ENCODE measurements around the gene KRTAP2-4.
"Not testable (repeated sequence)": the region's sequence is repeated elsewhere in the genome, so short reads cannot be mapped to it uniquely, and the experiment has no call there.

KRTAP2-4 gene

DNA sequence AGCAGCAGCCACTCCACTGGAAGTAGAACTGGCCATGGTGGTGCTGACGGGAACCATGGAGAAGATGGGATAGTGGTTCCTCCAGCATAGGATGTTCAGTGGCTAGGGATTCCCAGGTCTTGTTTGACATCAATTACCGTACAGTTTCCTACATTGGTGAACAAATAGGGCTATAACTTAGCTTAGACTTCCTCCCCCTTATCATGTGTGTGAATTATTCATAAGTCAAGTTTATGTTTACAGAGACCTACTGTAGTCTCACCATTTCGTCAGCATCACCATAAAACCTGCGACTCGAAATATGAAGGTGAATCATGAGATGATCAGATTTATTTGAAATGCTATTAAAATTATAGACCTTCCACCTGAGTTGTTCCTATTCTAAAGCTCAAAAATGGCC is 6.9 kb downstream of the KRTAP2-4 start:
- Histone ChIP-seq H3K4me3 (ENCODE audit: low read depth in 1 of 5, low read length in 5 of 5) (no peak overlapping the region), H3K27ac (ENCODE audit: low read depth, low read length) (no peak overlapping the region), H3K36me3 (ENCODE audit: control insufficient read depth in 5 of 5, insufficient read depth in 5 of 5, low read length in 5 of 5) (no peaks in the 10 kb centered on the region), H3K4me1 (ENCODE audit: control insufficient read depth in 5 of 5, insufficient read depth in 5 of 5, low read length in 5 of 5) (no peaks in the 10 kb centered on the region), H3K9ac (ENCODE audit: low read length in 5 of 5) (no peak overlapping the region), H3K27me3 (ENCODE audit: control insufficient read depth in 5 of 5, insufficient read depth in 4 of 5, low read length in 5 of 5) (peaks cover 0 to 7% (median 4%) of the 10 kb centered on the region in 5 donors), H3K9me3 (ENCODE audit: control insufficient read depth in 5 of 5, low read length in 5 of 5) (peaks cover 0 to 4% (median 3%) of the 10 kb centered on the region in 5 donors)

DNA sequence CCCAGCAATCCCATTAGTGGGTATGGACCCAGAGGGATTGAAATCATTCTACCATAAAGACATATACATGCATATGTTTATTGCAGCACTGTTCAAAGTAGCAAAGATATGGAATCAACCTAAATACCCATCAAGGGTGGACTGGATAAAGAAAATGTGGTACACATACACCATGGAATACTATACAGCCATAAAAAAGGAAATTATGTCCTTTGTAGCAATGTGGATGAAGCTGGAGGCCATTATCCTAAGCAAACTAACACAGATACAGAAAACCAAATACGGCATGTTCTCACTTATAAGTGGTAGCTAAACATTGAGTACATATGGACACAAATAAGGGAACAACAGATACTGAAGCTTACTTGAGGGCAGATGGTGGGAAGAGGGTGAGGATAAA is 8.1 kb downstream of the KRTAP2-4 start:
- no peaks in the 10 kb centered on the region for H3K4me1 ChIP-seq (ENCODE audit: control insufficient read depth in 5 of 5, insufficient read depth in 5 of 5, low read length in 5 of 5)
- peaks cover 0 to 4% (median 3%) of the 10 kb centered on the region in 5 donors for H3K9me3 ChIP-seq (ENCODE audit: control insufficient read depth in 5 of 5, low read length in 5 of 5)
- H3K4me3 ChIP-seq (ENCODE audit: low read depth in 1 of 5, low read length in 5 of 5) = no peak overlapping the region
- no peaks in the 10 kb centered on the region for H3K36me3 ChIP-seq (ENCODE audit: control insufficient read depth in 5 of 5, insufficient read depth in 5 of 5, low read length in 5 of 5)
- H3K27ac ChIP-seq (ENCODE audit: low read depth, low read length) = no peak overlapping the region
- no peak overlapping the region for H3K9ac ChIP-seq (ENCODE audit: low read length in 5 of 5)
- H3K27me3 ChIP-seq (ENCODE audit: control insufficient read depth in 5 of 5, insufficient read depth in 4 of 5, low read length in 5 of 5) = peaks cover 0 to 7% (median 4%) of the 10 kb centered on the region in 5 donors

DNA sequence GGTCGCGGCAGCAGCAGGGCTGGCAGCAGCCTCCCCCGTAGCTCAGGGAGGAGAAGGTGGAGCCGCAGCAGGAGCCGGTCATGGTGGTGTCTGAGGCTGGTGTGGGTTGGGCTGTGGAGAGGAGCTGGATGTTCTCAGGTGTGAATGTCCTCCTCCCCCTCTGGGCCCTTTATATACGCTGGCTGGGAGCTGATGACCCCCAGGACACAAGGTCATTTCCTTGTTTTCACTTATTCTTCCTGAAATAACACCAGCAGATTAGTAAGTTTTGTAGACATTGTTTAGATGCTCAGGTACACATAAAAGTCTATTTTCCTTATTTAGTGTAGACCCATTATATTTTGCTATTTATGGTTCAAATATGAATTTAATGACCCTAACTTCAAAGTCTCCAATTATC is 10.5 kb downstream of the KRTAP2-4 start, which contains the start of gene KRTAP2-2:
Gene KRTAP2-2 (minus strand): TSS at position 101 of the 400 bp plus-strand sequence. CDS start 19 bp downstream, at position 82.
- not testable (repeated sequence) for H3K27ac ChIP-seq (ENCODE audit: low read depth, low read length); H3K36me3 ChIP-seq (ENCODE audit: control insufficient read depth in 5 of 5, insufficient read depth in 5 of 5, low read length in 5 of 5); H3K4me3 ChIP-seq (ENCODE audit: low read depth in 1 of 5, low read length in 5 of 5); H3K9ac ChIP-seq (ENCODE audit: low read length in 5 of 5); H3K27me3 ChIP-seq (ENCODE audit: control insufficient read depth in 5 of 5, insufficient read depth in 4 of 5, low read length in 5 of 5); H3K4me1 ChIP-seq (ENCODE audit: control insufficient read depth in 5 of 5, insufficient read depth in 5 of 5, low read length in 5 of 5); H3K9me3 ChIP-seq (ENCODE audit: control insufficient read depth in 5 of 5, low read length in 5 of 5)

DNA sequence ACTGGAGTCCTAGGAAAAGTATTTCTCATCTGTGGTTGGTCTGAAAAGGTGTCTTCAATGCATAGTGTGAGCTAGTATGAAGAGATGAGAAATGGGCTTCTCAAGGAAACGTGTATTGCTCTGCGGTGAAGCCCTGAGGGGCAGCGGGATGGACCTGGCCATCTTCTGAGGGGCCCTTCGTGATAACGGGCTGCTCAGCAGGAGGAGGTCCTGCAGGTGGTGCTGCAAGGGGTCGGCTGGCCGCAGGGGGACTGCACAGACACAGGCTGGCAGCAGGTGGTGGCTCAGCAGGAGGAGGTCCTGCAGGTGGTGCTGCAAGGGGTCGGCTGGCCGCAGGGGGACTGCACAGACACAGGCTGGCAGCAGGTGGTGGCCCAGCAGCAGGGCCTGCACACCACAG is 11.1 kb downstream of the KRTAP2-4 start:
- not testable (repeated sequence) for H3K9me3 ChIP-seq (ENCODE audit: control insufficient read depth in 5 of 5, low read length in 5 of 5); H3K27me3 ChIP-seq (ENCODE audit: control insufficient read depth in 5 of 5, insufficient read depth in 4 of 5, low read length in 5 of 5); H3K36me3 ChIP-seq (ENCODE audit: control insufficient read depth in 5 of 5, insufficient read depth in 5 of 5, low read length in 5 of 5); H3K4me1 ChIP-seq (ENCODE audit: control insufficient read depth in 5 of 5, insufficient read depth in 5 of 5, low read length in 5 of 5); H3K4me3 ChIP-seq (ENCODE audit: low read depth in 1 of 5, low read length in 5 of 5); H3K27ac ChIP-seq (ENCODE audit: low read depth, low read length); H3K9ac ChIP-seq (ENCODE audit: low read length in 5 of 5)

DNA sequence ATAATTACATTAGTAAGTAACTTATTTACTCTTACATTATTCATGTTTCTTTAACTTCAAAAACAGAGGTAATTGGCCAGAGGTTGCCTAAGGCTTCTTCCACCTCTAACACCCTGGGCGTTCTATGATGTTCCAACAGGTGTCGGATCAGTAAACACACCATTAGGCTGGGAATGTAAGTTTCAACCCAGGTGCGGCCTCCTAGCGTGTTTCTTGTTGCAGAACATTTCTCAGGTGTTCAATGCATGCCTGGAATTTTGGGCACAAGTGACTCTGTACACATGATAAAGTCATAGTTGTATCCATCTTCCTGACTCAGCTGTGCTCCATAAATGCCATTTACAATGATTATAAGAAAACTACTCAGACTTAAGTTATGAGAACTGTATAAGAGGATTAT is 11.7 kb downstream of the KRTAP2-4 start:
- no peaks in the 10 kb centered on the region for H3K4me1 ChIP-seq (ENCODE audit: control insufficient read depth in 5 of 5, insufficient read depth in 5 of 5, low read length in 5 of 5)
- no peaks in the 10 kb centered on the region for H3K36me3 ChIP-seq (ENCODE audit: control insufficient read depth in 5 of 5, insufficient read depth in 5 of 5, low read length in 5 of 5)
- peaks cover 0 to 4% (median 2%) of the 10 kb centered on the region in 5 donors for H3K27me3 ChIP-seq (ENCODE audit: control insufficient read depth in 5 of 5, insufficient read depth in 4 of 5, low read length in 5 of 5)
- no peak overlapping the region for H3K9ac ChIP-seq (ENCODE audit: low read length in 5 of 5)
- H3K9me3 ChIP-seq (ENCODE audit: control insufficient read depth in 5 of 5, low read length in 5 of 5) = peaks cover 0 to 4% (median 3%) of the 10 kb centered on the region in 5 donors
- no peak overlapping the region for H3K4me3 ChIP-seq (ENCODE audit: low read depth in 1 of 5, low read length in 5 of 5)
- no peak overlapping the region for H3K27ac ChIP-seq (ENCODE audit: low read depth, low read length)

DNA sequence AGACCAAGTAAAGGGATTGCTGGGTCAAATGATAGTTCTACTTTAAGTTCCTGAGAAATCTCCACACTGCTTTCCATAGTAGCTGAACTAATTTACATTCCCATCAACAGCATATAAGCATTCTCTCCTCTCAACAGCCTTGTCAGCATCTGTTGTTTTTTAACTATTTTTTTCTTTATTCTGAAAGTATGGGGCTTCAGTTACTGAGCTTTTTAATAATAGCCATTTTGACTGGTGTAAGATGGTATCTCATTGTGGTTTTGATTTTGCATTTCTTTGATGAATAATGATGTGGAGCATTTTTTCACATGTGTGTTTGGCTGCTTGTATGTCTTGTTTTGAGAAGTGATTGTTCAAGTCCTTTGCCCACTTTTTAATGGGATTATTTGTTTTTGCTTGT is 13.1 kb downstream of the KRTAP2-4 start:
- H3K36me3 ChIP-seq (ENCODE audit: control insufficient read depth in 5 of 5, insufficient read depth in 5 of 5, low read length in 5 of 5) = no peaks in the 10 kb centered on the region
- H3K27ac ChIP-seq (ENCODE audit: low read depth, low read length) = no peak overlapping the region
- peaks cover 0 to 9% (median 2%) of the 10 kb centered on the region in 5 donors for H3K27me3 ChIP-seq (ENCODE audit: control insufficient read depth in 5 of 5, insufficient read depth in 4 of 5, low read length in 5 of 5)
- no peak overlapping the region for H3K4me3 ChIP-seq (ENCODE audit: low read depth in 1 of 5, low read length in 5 of 5)
- H3K9ac ChIP-seq (ENCODE audit: low read length in 5 of 5) = no peak overlapping the region
- H3K4me1 ChIP-seq (ENCODE audit: control insufficient read depth in 5 of 5, insufficient read depth in 5 of 5, low read length in 5 of 5) = no peaks in the 10 kb centered on the region
- H3K9me3 ChIP-seq (ENCODE audit: control insufficient read depth in 5 of 5, low read length in 5 of 5) = peaks cover 0 to 3% (median 2%) of the 10 kb centered on the region in 5 donors

DNA sequence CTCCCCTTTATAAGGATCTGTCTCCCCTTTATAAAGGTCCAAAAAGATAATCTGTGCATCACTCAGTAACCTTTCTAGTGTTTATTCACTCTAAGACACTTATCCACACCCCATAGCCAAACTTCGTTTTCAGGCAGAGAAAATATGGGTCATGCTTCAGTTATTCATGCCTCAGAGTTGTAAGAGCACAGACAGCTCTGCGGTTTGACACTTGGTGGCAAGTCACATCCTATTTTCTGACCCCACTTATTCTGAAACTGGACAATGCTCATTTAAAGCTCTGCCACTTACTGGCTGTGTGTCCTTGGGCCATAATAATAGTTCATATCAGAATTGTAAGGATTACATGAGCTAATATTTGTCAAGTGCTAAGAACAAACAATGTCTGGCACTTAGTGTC is 16.6 kb downstream of the KRTAP2-4 start:
- Histone ChIP-seq H3K9me3 (ENCODE audit: control insufficient read depth in 5 of 5, low read length in 5 of 5) (no peaks in the 10 kb centered on the region), H3K27me3 (ENCODE audit: control insufficient read depth in 5 of 5, insufficient read depth in 4 of 5, low read length in 5 of 5) (peaks cover 0 to 10% (median 3%) of the 10 kb centered on the region in 5 donors), H3K4me1 (ENCODE audit: control insufficient read depth in 5 of 5, insufficient read depth in 5 of 5, low read length in 5 of 5) (no peaks in the 10 kb centered on the region), H3K9ac (ENCODE audit: low read length in 5 of 5) (no peak overlapping the region), H3K36me3 (ENCODE audit: control insufficient read depth in 5 of 5, insufficient read depth in 5 of 5, low read length in 5 of 5) (no peaks in the 10 kb centered on the region), H3K27ac (ENCODE audit: low read depth, low read length) (no peak overlapping the region), H3K4me3 (ENCODE audit: low read depth in 1 of 5, low read length in 5 of 5) (no peak overlapping the region)

DNA sequence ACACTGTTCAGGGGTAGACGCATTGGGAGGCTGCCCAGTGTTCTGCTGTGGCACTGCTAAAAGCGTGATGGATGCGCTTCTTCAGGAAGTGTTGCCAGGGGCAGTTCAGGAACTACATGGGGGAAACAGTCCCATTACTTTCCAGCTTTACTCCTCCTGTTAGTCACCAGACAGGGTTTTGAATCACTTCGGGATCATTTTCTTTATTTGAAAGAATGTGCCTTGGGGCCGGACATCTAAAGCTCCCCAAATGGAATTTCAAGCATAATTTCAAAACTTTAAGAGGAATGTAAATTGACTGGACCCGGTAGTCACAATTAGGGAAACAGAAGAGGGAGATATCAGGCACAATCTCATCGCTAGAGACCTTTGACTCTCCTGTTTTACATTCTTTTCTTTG is 17.2 kb downstream of the KRTAP2-4 start:
- Histone ChIP-seq H3K4me1 (ENCODE audit: control insufficient read depth in 5 of 5, insufficient read depth in 5 of 5, low read length in 5 of 5) (no peaks in the 10 kb centered on the region), H3K4me3 (ENCODE audit: low read depth in 1 of 5, low read length in 5 of 5) (no peak overlapping the region), H3K27me3 (ENCODE audit: control insufficient read depth in 5 of 5, insufficient read depth in 4 of 5, low read length in 5 of 5) (peaks cover 0 to 10% (median 3%) of the 10 kb centered on the region in 5 donors), H3K9ac (ENCODE audit: low read length in 5 of 5) (no peak overlapping the region), H3K36me3 (ENCODE audit: control insufficient read depth in 5 of 5, insufficient read depth in 5 of 5, low read length in 5 of 5) (no peaks in the 10 kb centered on the region), H3K9me3 (ENCODE audit: control insufficient read depth in 5 of 5, low read length in 5 of 5) (peaks cover 0 to under 1% (median 0%) of the 10 kb centered on the region in 5 donors), H3K27ac (ENCODE audit: low read depth, low read length) (no peak overlapping the region)

DNA sequence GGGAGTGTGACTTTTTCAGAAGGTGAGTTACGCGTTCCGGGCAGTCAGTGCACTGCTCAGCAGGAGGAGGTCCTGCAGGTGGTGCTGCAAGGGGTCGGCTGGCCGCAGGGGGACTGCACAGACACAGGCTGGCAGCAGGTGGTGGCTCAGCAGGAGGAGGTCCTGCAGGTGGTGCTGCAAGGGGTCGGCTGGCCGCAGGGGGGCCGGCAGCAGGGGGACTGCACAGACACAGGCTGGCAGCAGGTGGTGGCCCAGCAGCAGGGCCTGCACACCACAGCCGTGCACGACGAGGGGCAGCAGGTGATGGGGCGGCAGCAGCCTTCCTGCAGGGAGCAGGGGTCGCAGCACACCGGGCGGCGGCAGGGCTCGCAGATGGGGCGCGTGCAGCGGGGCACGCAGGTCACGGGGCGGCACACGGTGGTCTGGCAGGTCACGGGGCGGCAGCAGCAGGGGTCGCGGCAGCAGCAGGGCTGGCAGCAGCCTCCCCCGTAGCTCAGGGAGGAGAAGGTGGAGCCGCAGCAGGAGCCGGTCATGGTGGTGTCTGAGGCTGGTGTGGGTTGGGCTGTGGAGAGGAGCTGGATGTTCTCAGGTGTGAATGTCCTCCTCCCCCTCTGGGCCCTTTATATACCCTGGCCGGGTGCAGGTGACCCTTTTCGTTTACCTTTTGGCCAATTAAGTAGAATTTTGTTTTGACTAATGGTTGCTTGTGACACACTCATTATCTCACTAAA is 18.8 kb downstream of the KRTAP2-4 start, which contains the start of gene KRTAP2-1:
Gene KRTAP2-1 (minus strand): TSS at position 582 of the 731 bp plus-strand sequence. CDS start 49 bp downstream, at position 533.
- H3K36me3 ChIP-seq (ENCODE audit: control insufficient read depth in 5 of 5, insufficient read depth in 5 of 5, low read length in 5 of 5); H3K4me1 ChIP-seq (ENCODE audit: control insufficient read depth in 5 of 5, insufficient read depth in 5 of 5, low read length in 5 of 5); H3K27ac ChIP-seq (ENCODE audit: low read depth, low read length); H3K4me3 ChIP-seq (ENCODE audit: low read depth in 1 of 5, low read length in 5 of 5); H3K9ac ChIP-seq (ENCODE audit: low read length in 5 of 5); H3K27me3 ChIP-seq (ENCODE audit: control insufficient read depth in 5 of 5, insufficient read depth in 4 of 5, low read length in 5 of 5); H3K9me3 ChIP-seq (ENCODE audit: control insufficient read depth in 5 of 5, low read length in 5 of 5): not testable (repeated sequence)

DNA sequence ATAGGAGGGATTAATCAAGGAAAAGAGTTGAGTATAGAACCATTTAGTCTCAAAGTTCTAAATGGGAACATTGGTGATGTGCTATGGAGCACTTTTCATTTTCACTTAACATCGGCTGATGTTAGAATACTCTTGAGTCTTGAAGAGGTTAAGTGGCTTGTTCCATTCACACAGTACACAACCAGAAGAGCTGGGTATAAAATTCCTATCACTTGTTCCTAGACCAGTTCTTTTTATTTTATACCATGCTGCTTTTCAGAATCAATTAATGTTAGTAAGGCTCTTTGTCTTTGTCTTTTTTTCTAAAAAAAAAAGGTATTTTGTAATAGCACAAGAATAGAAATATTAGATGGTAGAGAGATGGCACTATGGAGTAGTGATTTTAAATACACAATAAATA is 22.7 kb downstream of the KRTAP2-4 start:
- Histone ChIP-seq H3K4me1 (ENCODE audit: control insufficient read depth in 5 of 5, insufficient read depth in 5 of 5, low read length in 5 of 5) (no peaks in the 10 kb centered on the region), H3K36me3 (ENCODE audit: control insufficient read depth in 5 of 5, insufficient read depth in 5 of 5, low read length in 5 of 5) (no peaks in the 10 kb centered on the region), H3K9ac (ENCODE audit: low read length in 5 of 5) (no peak overlapping the region), H3K27me3 (ENCODE audit: control insufficient read depth in 5 of 5, insufficient read depth in 4 of 5, low read length in 5 of 5) (peaks cover 0 to 5% (median 0%) of the 10 kb centered on the region in 5 donors), H3K9me3 (ENCODE audit: control insufficient read depth in 5 of 5, low read length in 5 of 5) (peaks cover 0 to 2% (median 0%) of the 10 kb centered on the region in 5 donors), H3K4me3 (ENCODE audit: low read depth in 1 of 5, low read length in 5 of 5) (no peak overlapping the region), H3K27ac (ENCODE audit: low read depth, low read length) (no peak overlapping the region)
